ENCODE results near the gene RNF25.

RNF25 gene

GRCh38 chr2:218622606-218623365 lies 49.0 kb downstream of the RNF25 start:
- DNase-seq (no peak), ATAC-seq (no peak)

GRCh38 chr2:218621007-218621406 lies 50.8 kb downstream of the RNF25 start:
- ATAC-seq: no peak
- DNase-seq: no peak

GRCh38 chr2:218618102-218618860 lies 53.5 kb downstream of the RNF25 start:
- ATAC-seq (no peak), DNase-seq (no peak)

GRCh38 chr2:218615868-218616315 lies 55.9 kb downstream of the RNF25 start:
- ATAC-seq: no peak
- DNase-seq: no peak

Data from stimulated activated naive CD8-positive, alpha-beta T cell treated with anti-CD3 and anti-CD28 coated beads, Interleukin-15, Interleukin-2, amounts not matched to agents 100 U/mL and 50 U/mL, for 24 hours (primary cell).